ENCODE data around the gene NNAT.
"Not testable (repeated sequence)": the region's sequence is repeated elsewhere in the genome, so short reads cannot be mapped to it uniquely, and the experiment has no call there.

The NNAT gene

GRCh38 chr20:37479266-37479665 lies 41.8 kb upstream of the NNAT start:
- no peak for TF ChIP-seq ZFX (IDR thresholded peaks at IDR 0.05; ENCODE audit: borderline replicate concordance)
- TF ChIP-seq CTCF (IDR thresholded peaks at IDR 0.05) = no peak

GRCh38 chr20:37479925-37480691 lies 40.9 kb upstream of the NNAT start:
- TF ChIP-seq ZFX (IDR thresholded peaks at IDR 0.05; ENCODE audit: borderline replicate concordance) = no peak
- no peak for TF ChIP-seq CTCF (IDR thresholded peaks at IDR 0.05)
- no peak overlapping the region for H3K27ac ChIP-seq

More at GRCh38 chr20:37479266-37479665, 41.8 kb upstream of the NNAT start:
- no peak overlapping the region for H3K27ac ChIP-seq

GRCh38 chr20:37480919-37481318 lies 40.1 kb upstream of the NNAT start:
- no peak for TF ChIP-seq ZFX (IDR thresholded peaks at IDR 0.05; ENCODE audit: borderline replicate concordance)
- no peak for TF ChIP-seq CTCF (IDR thresholded peaks at IDR 0.05)
- no peak overlapping the region for H3K27ac ChIP-seq

DNA sequence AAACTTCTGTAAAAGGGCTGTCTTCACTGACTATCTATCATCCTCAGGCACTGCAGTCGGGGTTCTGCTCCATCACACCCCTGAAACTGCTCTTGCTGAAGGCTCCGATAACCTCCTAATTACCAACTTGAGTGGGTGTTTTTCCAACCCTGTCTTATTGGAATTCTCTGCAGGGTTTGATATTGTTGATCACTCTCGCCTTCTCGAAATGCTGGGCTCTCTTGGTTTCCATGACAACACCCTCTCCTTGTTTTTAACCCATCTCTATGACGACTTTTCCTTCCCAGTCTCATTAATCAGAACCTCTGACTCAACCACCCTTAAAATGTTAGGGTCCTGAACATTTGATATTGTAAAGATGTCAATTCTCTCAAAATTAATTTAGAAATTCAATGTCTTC lies 39.4 kb upstream of the NNAT start:
- no peak overlapping the region for H3K27ac ChIP-seq
- no peak for TF ChIP-seq ZFX (IDR thresholded peaks at IDR 0.05; ENCODE audit: borderline replicate concordance)
- TF ChIP-seq CTCF (IDR thresholded peaks at IDR 0.05) = no peak

DNA sequence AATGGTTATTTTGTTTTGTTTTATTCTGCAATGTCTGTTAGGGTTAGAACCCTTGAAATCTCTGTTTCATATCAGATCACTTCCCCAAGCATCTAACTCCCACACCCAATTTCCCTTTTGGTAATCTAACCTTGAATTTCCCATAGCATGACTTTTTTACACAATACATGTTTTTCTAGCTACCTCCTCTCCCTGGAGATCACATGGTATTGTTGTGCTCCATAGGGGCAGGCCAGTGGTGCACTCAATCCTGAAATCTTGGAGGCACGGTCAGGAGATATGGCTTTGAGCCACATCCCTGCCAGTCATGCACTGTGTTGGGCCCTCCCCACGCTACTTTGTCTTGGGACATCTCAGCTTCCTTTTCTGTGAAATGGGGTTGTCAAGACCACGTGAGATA lies 36.7 kb upstream of the NNAT start:
- no peak overlapping the region for H3K27ac ChIP-seq
- TF ChIP-seq ZFX (IDR thresholded peaks at IDR 0.05; ENCODE audit: borderline replicate concordance) = no peak
- TF ChIP-seq CTCF (IDR thresholded peaks at IDR 0.05) = no peak

GRCh38 chr20:37486209-37486608 lies 34.8 kb upstream of the NNAT start:
- H3K27ac ChIP-seq = not testable (repeated sequence)

DNA sequence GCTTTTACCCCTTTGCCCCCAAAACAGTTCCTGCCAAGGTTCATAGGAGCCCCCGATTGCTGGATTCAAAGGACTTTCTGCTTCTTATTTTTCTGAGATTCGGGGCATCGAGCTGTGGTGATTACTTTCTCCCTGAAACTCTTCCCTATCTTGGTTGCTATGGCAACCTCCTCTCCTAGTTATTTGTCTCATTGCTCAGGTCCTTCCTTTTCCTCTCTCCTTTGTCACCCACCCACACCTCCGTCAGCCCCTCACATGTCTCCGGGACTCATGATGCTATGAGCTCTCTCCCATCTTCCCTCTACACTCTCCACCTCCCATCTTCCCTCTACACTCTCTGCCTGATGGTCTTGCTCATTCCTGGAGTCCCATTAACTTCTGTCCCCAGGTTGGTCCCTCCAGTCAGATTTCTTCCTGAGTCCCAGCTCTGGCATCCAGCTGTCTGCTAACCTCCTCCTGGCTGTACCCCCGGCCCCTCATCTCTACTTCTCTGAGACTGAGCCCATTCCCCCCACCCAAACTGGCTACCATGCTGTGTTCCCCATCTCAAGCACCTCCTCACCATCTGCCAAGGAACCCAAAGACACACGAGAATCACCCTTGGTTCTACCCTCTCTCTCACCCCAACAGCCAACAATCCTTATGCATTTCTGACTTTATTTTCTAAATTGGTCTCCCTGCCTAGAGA lies 30.2 kb upstream of the NNAT start:
- TF ChIP-seq ZFX (IDR thresholded peaks at IDR 0.05; ENCODE audit: borderline replicate concordance) (no peak), CTCF (IDR thresholded peaks at IDR 0.05) (no peak)
- no peak overlapping the region for H3K27ac ChIP-seq
